ENCODE results near the gene RNF213. TPM values are rescaled to one million over a fixed set of nuclear protein-coding genes. Genes with fewer than 3 reads are reported as not detected.

Gene RNF213
- total RNA-seq, 1 experiment from 2014 or later: 70.5 TPM

- TF ChIP-seq CTCF (IDR thresholded peaks at IDR 0.05) (peak; percentile 21; the same call in 1 of the 2 replicates), FOXJ3 (CRISPR knock-in tag; IDR thresholded peaks at IDR 0.05; ENCODE audit: borderline replicate concordance) (no peak), SOX15 (CRISPR knock-in tag; IDR thresholded peaks at IDR 0.05) (no peak)
These were observed 103.5 kb downstream of the RNF213 start (continued) for GRCh38 chr17:80364091-80364691.

- Mint-ChIP-seq H3K27ac (no peak overlapping the region), H3K27me3 (ENCODE audit: low read depth) (no peaks in the 10 kb centered on the region), H3K4me1 (no peaks in the 10 kb centered on the region), H3K4me3 (no peak overlapping the region), H3K9me3 (peaks cover 9% of the 10 kb centered on the region), H3K36me3 (peaks cover 71% of the 10 kb centered on the region)
- ChIA-PET POLR2A (no interaction called here), CTCF (no interaction called here)
- no peak for TF ChIP-seq KAT7 (CRISPR knock-in tag; IDR thresholded peaks at IDR 0.05; ENCODE audit: borderline replicate concordance)
- no peak for TF ChIP-seq RELA (CRISPR knock-in tag; IDR thresholded peaks at IDR 0.05; ENCODE audit: borderline replicate concordance)
- no peak for TF ChIP-seq NFATC4 (CRISPR knock-in tag; IDR thresholded peaks at IDR 0.05)
- no peak for TF ChIP-seq EMX1 (CRISPR knock-in tag; IDR thresholded peaks at IDR 0.05)
- ATAC-seq (no peak), DNase-seq (ENCODE audit: low spot score) (no peak)
These were observed 104.6 kb downstream of the RNF213 start for GRCh38 chr17:80365001-80365965.

GRCh38 chr17:80365983-80366382 lies 105.3 kb downstream of the RNF213 start:
- no peak for TF ChIP-seq ZNF138 (CRISPR knock-in tag; conservative IDR thresholded peaks at IDR 0.05)
- TF ChIP-seq ZBTB21 (CRISPR knock-in tag; IDR thresholded peaks at IDR 0.05; ENCODE audit: borderline replicate concordance): no peak
- no peak for TF ChIP-seq SOX15 (CRISPR knock-in tag; IDR thresholded peaks at IDR 0.05)
- TF ChIP-seq FOXK1 (CRISPR knock-in tag; IDR thresholded peaks at IDR 0.05): no peak
- no peak for TF ChIP-seq CDX4 (CRISPR knock-in tag; IDR thresholded peaks at IDR 0.05; ENCODE audit: borderline replicate concordance)
- no peak for TF ChIP-seq ZBTB43 (CRISPR knock-in tag; IDR thresholded peaks at IDR 0.05)
- no peak for TF ChIP-seq MAX (CRISPR knock-in tag; IDR thresholded peaks at IDR 0.05)
- no peak for TF ChIP-seq ATF2 (CRISPR knock-in tag; IDR thresholded peaks at IDR 0.05; ENCODE audit: borderline replicate concordance, low read depth)
- TF ChIP-seq ARID4B (CRISPR knock-in tag; IDR thresholded peaks at IDR 0.05; ENCODE audit: borderline replicate concordance): no peak
- no peak for TF ChIP-seq FOXJ3 (CRISPR knock-in tag; IDR thresholded peaks at IDR 0.05; ENCODE audit: borderline replicate concordance)
- TF ChIP-seq ZNF425 (CRISPR knock-in tag; conservative IDR thresholded peaks at IDR 0.05): no peak
- no peak for TF ChIP-seq CBFB (CRISPR knock-in tag; IDR thresholded peaks at IDR 0.05; ENCODE audit: low read depth)
- no peak for TF ChIP-seq JUN (CRISPR knock-in tag; IDR thresholded peaks at IDR 0.05)
- no peak overlapping the region for H3K4me3 Mint-ChIP-seq
- H3K36me3 Mint-ChIP-seq: peaks cover 71% of the 10 kb centered on the region
- no peak overlapping the region for H3K27ac Mint-ChIP-seq
- DNase-seq (ENCODE audit: low spot score) (no peak), ATAC-seq (no peak)
- H3K27me3 Mint-ChIP-seq (ENCODE audit: low read depth): no peaks in the 10 kb centered on the region
- CTCF ChIA-PET: no interaction called here
- POLR2A ChIA-PET: no interaction called here
- peaks cover 6% of the 10 kb centered on the region for H3K9me3 Mint-ChIP-seq
- H3K4me1 Mint-ChIP-seq: no peaks in the 10 kb centered on the region

All from WTC11 (cell line).